Stomach (tissue), 9 donors: ENCODE measurements around the gene ING1. TPM values are rescaled to one million over a fixed set of nuclear protein-coding genes. Genes with fewer than 3 reads are reported as not detected.
"Not testable (repeated sequence)": the region's sequence is repeated elsewhere in the genome, so short reads cannot be mapped to it uniquely, and the experiment has no call there.

Experiments
- DNase-seq, 2 donors: peaks; one replicate each; pipeline versions ENCODE4 v3.0.0 to v3.0.0-alpha.2; 2013 to 2019
- H3K27ac ChIP-seq, 5 donors: fragments of 200-600 bp in 4 of 5; sonication (generic) in 4 of 5; one replicate each; pipeline ENCODE4 v1.5.1; 2013 to 2019; ENCODE audit warnings: mild to moderate bottlenecking in 1 of 5, moderate library complexity in 1 of 5
- H3K27me3 ChIP-seq, 3 donors: fragments of 200-600 bp; sonication (generic); one replicate each; pipeline ENCODE4 v1.5.1; 2017 to 2019; ENCODE audit warnings: mixed run types in 1 of 3
- H3K36me3 ChIP-seq, 4 donors: fragments of 200-600 bp; sonication (generic); 1 replicate in 3 of 4; 2 replicates in 1 of 4; pipeline ENCODE4 v1.5.1; 2016 to 2019
- H3K4me1 ChIP-seq, 4 donors: fragments of 200-600 bp; sonication (generic); one replicate each; pipeline ENCODE4 v1.5.1; 2016 to 2019
- H3K4me3 ChIP-seq, 4 donors: fragments of 200-600 bp; sonication (generic) in 3 of 4; one replicate each; pipeline ENCODE4 v1.5.1; 2016 to 2019; ENCODE audit warnings: mild to moderate bottlenecking in 1 of 4
- H3K9me3 ChIP-seq, 4 donors: fragments of 200-600 bp; sonication (generic); one replicate each; pipeline ENCODE4 v1.5.1; 2016 to 2019
- EP300 ChIP-seq: sonication (generic); formaldehyde crosslinking; IDR thresholded peaks from one replicate; pipeline ENCODE4 v1.6.1; 2017; ENCODE audit warnings: antibody characterized with exemption
- POLR2A ChIP-seq, 4 donors: fragments of 450-650 bp; IDR thresholded peaks; one replicate each; pipeline ENCODE4 v1.6.1; 2016; ENCODE audit warnings: antibody characterized with exemption in 4 of 4, control low read depth in 2 of 4, mild to moderate bottlenecking in 1 of 4, moderate library complexity in 1 of 4
- POLR2AphosphoS5 ChIP-seq, 3 donors: sonication (generic); formaldehyde crosslinking; IDR thresholded peaks; one replicate each; pipeline ENCODE4 v1.6.1; 2016; ENCODE audit warnings: antibody characterized with exemption in 3 of 3
- WGBS, 5 donors: extraction: QIAGEN DNeasy Blood & Tissue Kit in 3 of 5; methylation state at CpG; one replicate each; pipeline versions ENCODE4 v1.1.5 to v1.1.7; 2013 to 2018; 5-methylcytosine and 5-hydroxymethylcytosine counted together
- intact Hi-C: fragments of 100-400 bp; cut with DNase I; formaldehyde crosslinking; loops from one replicate; pipeline ENCODE4 v1.15.1; 2023; ENCODE audit warnings: low total_unique reads
- polyA plus RNA-seq, 3 donors: library from polyadenylated mRNA; stranded (reverse); fragments of 200-250 nt; gene quantifications; one replicate each; pipeline ENCODE4 v1.2.3, GENCODE V29; 2013
- total RNA-seq, 5 donors: library from RNA; depleted of rRNA; stranded (reverse); fragments of >200 nt; gene quantifications; one replicate each; pipeline versions ENCODE4 v1.1.0 to v1.2.3, GENCODE V29; 2014 to 2016
- TF ChIP-seq, protein P1 (sequence below), 7 experiments: fragments of 450-650 bp in 4 of 7; fragments of 200-600 bp in 3 of 7; sonication (generic) in 3 of 7; IDR thresholded peaks; one replicate each; pipeline ENCODE4 v1.5.1; 2016 to 2019; ENCODE audit warnings: antibody characterized with exemption in 7 of 7, control low read depth in 2 of 7, mild to moderate bottlenecking in 1 of 7
- donor health status: healthy with polysubstance abuse.
- donor health status: Bipolar disorder and iron deficiency.
- donor health status: healthy.

ING1 gene
- total and polyA plus RNA-seq, 8 donors, result 6.4 to 88.9 (median 8.5) TPM

DNA sequence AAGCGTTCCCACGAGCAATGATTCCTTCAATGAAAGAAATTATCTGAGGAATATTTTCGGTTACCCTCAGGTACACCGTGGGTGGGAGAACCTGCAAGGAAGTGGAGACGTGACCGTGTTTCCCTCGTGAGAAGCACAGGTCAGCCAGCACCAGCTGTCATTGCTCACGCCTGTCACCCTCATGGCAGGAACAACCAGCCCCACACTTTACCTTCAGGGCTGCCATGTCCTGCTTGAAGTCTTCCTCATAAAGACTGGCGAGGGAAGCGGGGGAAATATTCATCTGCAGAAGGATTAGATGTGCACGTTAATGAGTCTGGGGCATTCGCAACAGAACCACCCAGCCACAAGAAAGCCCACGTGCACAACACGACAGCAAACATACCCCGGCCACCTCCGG is 25.8 kb upstream of the ING1 start:
- no peak for TF ChIP-seq POLR2AphosphoS5 (IDR thresholded peaks at IDR 0.05)
- TF ChIP-seq EP300, result no peak
- TF ChIP-seq, protein P1, sequence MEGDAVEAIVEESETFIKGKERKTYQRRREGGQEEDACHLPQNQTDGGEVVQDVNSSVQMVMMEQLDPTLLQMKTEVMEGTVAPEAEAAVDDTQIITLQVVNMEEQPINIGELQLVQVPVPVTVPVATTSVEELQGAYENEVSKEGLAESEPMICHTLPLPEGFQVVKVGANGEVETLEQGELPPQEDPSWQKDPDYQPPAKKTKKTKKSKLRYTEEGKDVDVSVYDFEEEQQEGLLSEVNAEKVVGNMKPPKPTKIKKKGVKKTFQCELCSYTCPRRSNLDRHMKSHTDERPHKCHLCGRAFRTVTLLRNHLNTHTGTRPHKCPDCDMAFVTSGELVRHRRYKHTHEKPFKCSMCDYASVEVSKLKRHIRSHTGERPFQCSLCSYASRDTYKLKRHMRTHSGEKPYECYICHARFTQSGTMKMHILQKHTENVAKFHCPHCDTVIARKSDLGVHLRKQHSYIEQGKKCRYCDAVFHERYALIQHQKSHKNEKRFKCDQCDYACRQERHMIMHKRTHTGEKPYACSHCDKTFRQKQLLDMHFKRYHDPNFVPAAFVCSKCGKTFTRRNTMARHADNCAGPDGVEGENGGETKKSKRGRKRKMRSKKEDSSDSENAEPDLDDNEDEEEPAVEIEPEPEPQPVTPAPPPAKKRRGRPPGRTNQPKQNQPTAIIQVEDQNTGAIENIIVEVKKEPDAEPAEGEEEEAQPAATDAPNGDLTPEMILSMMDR (IDR thresholded peaks at IDR 0.05), result no peak
- no peak for TF ChIP-seq POLR2A (IDR thresholded peaks at IDR 0.05)
- peaks cover 0 to 14% (median 9%) of the 10 kb centered on the region in 4 donors for H3K4me1 ChIP-seq
- 88 to 93% (median 93%) methylated on average over 16 of the region's 16 CpGs for WGBS, 5 donors
- no peak overlapping the region for H3K27ac ChIP-seq
- H3K4me3 ChIP-seq, result no peak overlapping the region
- no peaks in the 10 kb centered on the region for H3K27me3 ChIP-seq
- H3K9me3 ChIP-seq, result no peaks in the 10 kb centered on the region
- H3K36me3 ChIP-seq, result peaks cover 12 to 92% (median 72%) of the 10 kb centered on the region in 4 donors
- intact Hi-C loops, result no loop called here
- DNase-seq, result no peak

- intact Hi-C loops, result no loop called here
- no peak overlapping the region for H3K27ac ChIP-seq
- 86 to 97% (median 90%) methylated on average over 9 of the region's 9 CpGs for WGBS, 5 donors
- peaks cover 0 to 12% (median 4%) of the 10 kb centered on the region in 4 donors for H3K4me1 ChIP-seq
- no peaks in the 10 kb centered on the region for H3K9me3 ChIP-seq
- no peak for TF ChIP-seq EP300
- TF ChIP-seq, protein P1 (IDR thresholded peaks at IDR 0.05), result no peak
- TF ChIP-seq POLR2A (IDR thresholded peaks at IDR 0.05), result no peak
- no peak for TF ChIP-seq POLR2AphosphoS5 (IDR thresholded peaks at IDR 0.05)
- no peaks in the 10 kb centered on the region for H3K27me3 ChIP-seq
- no peak overlapping the region for H3K4me3 ChIP-seq
- no peak for DNase-seq
- H3K36me3 ChIP-seq, result peaks cover 10 to 92% (median 73%) of the 10 kb centered on the region in 4 donors
Measured at GRCh38 chr13:110689041-110689440, 24.5 kb upstream of the ING1 start.

- Histone ChIP-seq H3K4me1 (peaks cover 0 to 5% (median 0%) of the 10 kb centered on the region in 4 donors), H3K36me3 (peaks cover 10 to 92% (median 73%) of the 10 kb centered on the region in 4 donors), H3K27me3 (no peaks in the 10 kb centered on the region), H3K4me3 (no peak overlapping the region), H3K9me3 (no peaks in the 10 kb centered on the region), H3K27ac (no peak overlapping the region)
- intact Hi-C loops, result no loop called here
- no peak for DNase-seq
- 91 to 95% (median 94%) methylated on average over 12 of the region's 12 CpGs for WGBS, 5 donors
- TF ChIP-seq, protein P1 (IDR thresholded peaks at IDR 0.05), result no peak
Measured at GRCh38 chr13:110689711-110690110, 23.8 kb upstream of the ING1 start.

- no peaks in the 10 kb centered on the region for H3K4me1 ChIP-seq
- 73 to 80% (median 77%) methylated on average over 8 of the region's 8 CpGs for WGBS, 5 donors
- no peak for TF ChIP-seq EP300
- TF ChIP-seq, protein P1 (IDR thresholded peaks at IDR 0.05), result no peak
- TF ChIP-seq POLR2A (IDR thresholded peaks at IDR 0.05), result no peak
- DNase-seq, result no peak
- no peaks in the 10 kb centered on the region for H3K9me3 ChIP-seq
- no peak overlapping the region for H3K4me3 ChIP-seq
- intact Hi-C loops, result no loop called here
- H3K36me3 ChIP-seq, result peaks cover 10 to 90% (median 73%) of the 10 kb centered on the region in 4 donors
- no peak overlapping the region for H3K27ac ChIP-seq
- no peaks in the 10 kb centered on the region for H3K27me3 ChIP-seq
Measured at GRCh38 chr13:110690516-110690915, 23.0 kb upstream of the ING1 start.

DNA sequence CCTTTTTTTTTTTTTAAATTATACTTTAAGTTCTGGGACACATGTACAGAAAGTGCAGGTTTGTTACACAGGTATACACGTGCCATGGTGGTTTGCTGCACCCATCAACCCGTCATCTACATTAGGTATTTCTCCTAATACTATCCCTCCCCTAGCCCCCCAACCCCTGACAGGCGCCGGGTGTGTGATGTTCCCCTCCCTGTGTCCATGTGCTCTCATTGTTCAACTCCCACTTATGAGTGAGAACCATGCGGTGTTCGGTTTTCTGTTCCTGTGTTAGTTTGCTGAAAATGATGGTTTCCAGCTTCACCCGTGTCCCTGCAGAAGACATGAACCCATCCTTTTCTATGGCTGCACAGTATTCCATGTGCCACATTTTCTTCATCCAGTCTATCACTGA is 17.7 kb upstream of the ING1 start:
- intact Hi-C loops, H3K27ac ChIP-seq, H3K27me3 ChIP-seq, DNase-seq, H3K9me3 ChIP-seq, H3K4me3 ChIP-seq: not testable (repeated sequence)
- WGBS, 5 donors, result 88 to 90% (median 89%) methylated on average over 7 of the region's 7 CpGs
- Histone ChIP-seq H3K36me3 (peaks cover 21 to 90% (median 76%) of the 10 kb centered on the region in 4 donors), H3K4me1 (peaks cover 0 to 13% (median 3%) of the 10 kb centered on the region in 4 donors)
